Heart left ventricle (tissue), 13 donors: ENCODE measurements around the gene SESN2.

Source experiments
- CTCF ChIP-seq, 12 donors: fragments of 200-600 bp; sonication (generic) in 4 of 12; IDR thresholded peaks; one replicate each; pipeline versions ENCODE4 v1.5.0 to v1.8.0; 2018 to 2022; ENCODE audit warnings: antibody characterized with exemption in 12 of 12, mild to moderate bottlenecking in 5 of 12
- POLR2A ChIP-seq, 2 donors: fragments of 450-650 bp; IDR thresholded peaks; one replicate each; pipeline ENCODE4 v1.6.1; 2017; ENCODE audit warnings: antibody characterized with exemption in 2 of 2, mild to moderate bottlenecking in 2 of 2, moderate library complexity in 2 of 2
- donor health status: ischemic (EF 13 %, LVEDD 7.1; RV severe dilation, severe dysfunction).
- donor health status: DM: no; HTN: yes; CAD: no.
- donor health status: DM: no; HTN: no; CAD: no.
- donor health status: ischemic (EF 25% LVEDD 6.9; RV normal size, moderate dysfunction).
- donor health status: ischemic (EF 25% LVEDD 5.7; RV mildly dilated, moderate dysfunction).
- donor health status: ischemic (EF 35%, LVEDD 5.7; RV mildly dilated, moderate dysfunction).
- donor health status: nonischemic (EF 11% LVEDD 7.7; RV severe dilation, severe dysfunction).
- donor health status: DM: yes; HTN: yes; CAD: no.
- donor health status: PGD.
- donor health status: ischemic (EF 29% LVEDD 5.4; RV normal size, mild dysfunction).
- donor health status: nonischemic (EF 23%, LVEDD 6.1; RV moderate dilation, normal function).

DNA sequence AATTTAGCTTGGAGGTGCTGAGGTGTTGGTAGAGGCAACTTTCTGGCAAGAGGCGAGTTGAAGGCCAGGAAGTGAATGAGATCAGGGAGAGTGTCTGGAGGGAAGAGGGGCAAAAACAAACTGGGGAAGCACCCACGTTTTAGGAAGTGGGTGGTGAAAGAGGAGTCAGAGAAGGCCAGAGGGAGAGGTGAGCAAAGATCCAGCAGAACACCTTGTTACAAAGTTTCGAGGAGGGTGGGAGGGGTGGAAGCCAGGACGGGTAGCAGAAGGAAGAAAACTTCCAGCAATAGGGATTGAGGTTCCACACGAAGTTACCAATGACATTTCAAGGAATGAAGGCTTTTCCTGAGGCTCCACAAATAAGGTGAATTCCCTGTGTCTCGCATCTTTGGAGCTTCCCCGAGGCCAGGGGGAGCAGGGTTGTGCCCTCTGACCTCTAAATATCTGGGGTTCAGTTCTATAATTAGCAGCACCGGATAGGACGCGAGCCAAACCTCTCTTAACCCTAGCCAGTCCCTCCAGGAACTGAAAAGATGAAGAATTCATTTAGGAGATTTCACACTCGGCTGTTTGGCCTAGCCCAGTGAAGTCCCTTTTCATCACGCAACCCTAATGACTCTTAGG, 578 bp upstream of the SESN2 start:
- TF ChIP-seq CTCF (IDR thresholded peaks at IDR 0.05), result no peak
- no peak for TF ChIP-seq POLR2A (IDR thresholded peaks at IDR 0.05)
